ENCODE measurements around the gene TAS2R60. TPM values are rescaled to one million over a fixed set of nuclear protein-coding genes. Genes with fewer than 3 reads are reported as not detected.
A peak's percentile ranks its signal among the peaks of the same experiment; 100 is the strongest.

The TAS2R60 gene
- total and polyA plus RNA-seq, 2 of the 4 experiments (the other 2 are of a cell fraction) = not detected

- peak overlapping the region; percentile 2 for H2AFZ ChIP-seq (replicated peaks; ENCODE audit: low read length, poor library complexity)
- no peaks in the 10 kb centered on the region for H3K36me3 ChIP-seq (ENCODE audit: control insufficient read depth, insufficient read depth, low read length)
- no peak overlapping the region for H4K5ac ChIP-seq (ENCODE audit: low read depth, low read length)
- H4K8ac ChIP-seq (ENCODE audit: low read depth in 2 of 2, low read length in 2 of 2) = no peak overlapping the region
- no peak overlapping the region for H2AK5ac ChIP-seq (ENCODE audit: low read depth, low read length)
- no peak overlapping the region for H3K23ac ChIP-seq (ENCODE audit: low read depth, low read length)
- dilution Hi-C loops (cut with HindIII; ENCODE audit: low sequenced_read_pairs, unreplicated experiment) = no loop called here
- H3K4me1 ChIP-seq (ENCODE audit: control insufficient read depth, insufficient read depth, low read length) = peaks cover 4% of the 10 kb centered on the region
- ChIA-PET CTCF (interaction anchor here (0.6 to 1.0 kb wide), 3 partner anchors 15 to 942 kb away, joined by 3 to 10 read pairs (median 4); no protein-coding TSS in a partner anchor), POLR2A (ENCODE audit: unreplicated experiment) (no interaction called here)
- H3K79me1 ChIP-seq (ENCODE audit: low read depth in 1 of 2, low read length in 2 of 2) = no peaks in the 10 kb centered on the region
- H3K9me3 ChIP-seq (ENCODE audit: control insufficient read depth, insufficient read depth, low read length) = no peaks in the 10 kb centered on the region
- H3K9ac ChIP-seq (ENCODE audit: low read depth, low read length) = no peak overlapping the region
- intact Hi-C loops (cut with micrococcal nuclease) = loop anchor here (5.0 kb wide), 1 partner anchor 412 kb away; no protein-coding TSS in a partner anchor
- H2BK120ac ChIP-seq (ENCODE audit: low read depth, low read length) = no peak overlapping the region
- ATAC-seq (ENCODE audit: low read depth) = no peak
- no peak overlapping the region for H2AK9ac ChIP-seq (replicated peaks; ENCODE audit: low read depth, low read length, poor library complexity)
- no peak overlapping the region for H3K14ac ChIP-seq (replicated peaks; ENCODE audit: low read depth, low read length)
- H2BK20ac ChIP-seq (ENCODE audit: low read depth, low read length) = no peak overlapping the region
- no peak overlapping the region for H3K4me3 ChIP-seq (ENCODE audit: insufficient read depth, low read depth, low read length)
- no peaks in the 10 kb centered on the region; the same call in 1 of the 2 replicates for H3K9me1 ChIP-seq (ENCODE audit: insufficient read depth, low read length)
- no peak overlapping the region for H4K91ac ChIP-seq (ENCODE audit: insufficient read depth, low read depth, low read length)
- 80% methylated on average over 1 of the region's 11 CpGs; no CpG with 5 or more reads in 1 of the 2 experiments for WGBS, 2 experiments (ENCODE audit: extremely low coverage in 2 of 2, insufficient read length in 1 of 2)
- H3K27me3 ChIP-seq (ENCODE audit: control insufficient read depth, insufficient read depth, low read length) = no peaks in the 10 kb centered on the region
- no peak overlapping the region for H2BK5ac ChIP-seq (ENCODE audit: low read depth, low read length, poor library complexity, severe bottlenecking)
- no peaks in the 10 kb centered on the region for H4K20me1 ChIP-seq (ENCODE audit: insufficient read depth, low read length)
- no peak overlapping the region for H3K18ac ChIP-seq (ENCODE audit: low read depth, low read length)
- no peak overlapping the region for H2BK15ac ChIP-seq (ENCODE audit: low read depth, low read length)
- no peak overlapping the region for H3K56ac ChIP-seq (ENCODE audit: extremely low read depth, insufficient read depth, low read length)
- TF ChIP-seq CHD1 (IDR thresholded peaks at IDR 0.05; ENCODE audit: low read depth, low read length) = no peak
- no peak for TF ChIP-seq RCOR1 (IDR thresholded peaks at IDR 0.05; ENCODE audit: insufficient replicate concordance, low read length)
- TF ChIP-seq FOS (IDR thresholded peaks at IDR 0.05; ENCODE audit: low read depth, low read length) = no peak
- TF ChIP-seq MAZ (IDR thresholded peaks at IDR 0.05; ENCODE audit: borderline replicate concordance, low read depth, low read length) = no peak
- no peak for TF ChIP-seq MAFK (IDR thresholded peaks at IDR 0.05; ENCODE audit: low read depth, low read length)
- BruUV-seq (replicated peaks) = no TSS peak
- H3K27ac ChIP-seq (ENCODE audit: insufficient read depth, low read length) = no peak overlapping the region
- DNase-seq = no peak
- in situ Hi-C loops (cut with MboI; ENCODE audit: low sequenced_read_pairs) = no loop called here
- no peak overlapping the region for H3K4me2 ChIP-seq (ENCODE audit: low read depth, low read length)
- H3K4ac ChIP-seq (ENCODE audit: low read depth, low read length) = no peak overlapping the region
Observed at GRCh38 chr7:143418681-143419458, 24.4 kb upstream of the TAS2R60 start.

All from IMR-90 (cell line).